H7 (cell line): ENCODE measurements around the gene TENM4. TPM values are rescaled to one million over a fixed set of nuclear protein-coding genes. Genes with fewer than 3 reads are reported as not detected.

Source experiments
- DNase-seq: peaks from one replicate; pipeline ENCODE4 v3.0.0; 2012
- H3K27me3 ChIP-seq: 2 replicates; pipeline ENCODE4 v1.6.0; 2011; ENCODE audit warnings: mild to moderate bottlenecking, low read length; ENCODE audit not compliant: control insufficient read depth, insufficient read depth
- H3K36me3 ChIP-seq: replicated peaks from 2 replicates; pipeline ENCODE4 v1.5.1; 2011; ENCODE audit warnings: low read length; ENCODE audit not compliant: control insufficient read depth, insufficient read depth
- H3K4me3 ChIP-seq: 2 replicates; pipeline ENCODE4 v1.5.1; 2011; ENCODE audit warnings: low read depth, mild to moderate bottlenecking, control low read depth, low read length, moderate library complexity; ENCODE audit not compliant: insufficient read depth
- total RNA-seq: library from RNA; depleted of rRNA; stranded (reverse); fragments of >200 nt; shearing (Covaris generic); gene quantifications from 2 replicates; pipeline ENCODE4 v1.2.3, GENCODE V29; 2014

Gene TENM4
- total RNA-seq, 1 experiment from 2014 or later: 29.6 TPM

GRCh38 chr11:79170321-79170720 lies 270.5 kb downstream of the TENM4 start:
- Histone ChIP-seq H3K36me3 (no peaks in the 10 kb centered on the region), H3K27me3 (no peaks in the 10 kb centered on the region), H3K4me3 (no peak overlapping the region)
- no peak for DNase-seq

- Histone ChIP-seq H3K4me3 (no peak overlapping the region), H3K36me3 (no peaks in the 10 kb centered on the region), H3K27me3 (no peaks in the 10 kb centered on the region)
- no peak for DNase-seq
These were observed 272.2 kb downstream of the TENM4 start for GRCh38 chr11:79168530-79169110.

GRCh38 chr11:79167510-79168188 lies 273.2 kb downstream of the TENM4 start:
- no peak for DNase-seq
- no peaks in the 10 kb centered on the region for H3K36me3 ChIP-seq
- H3K4me3 ChIP-seq: no peak overlapping the region
- H3K27me3 ChIP-seq: no peaks in the 10 kb centered on the region

GRCh38 chr11:79165908-79166307 lies 274.9 kb downstream of the TENM4 start:
- no peaks in the 10 kb centered on the region for H3K27me3 ChIP-seq
- DNase-seq: no peak
- H3K4me3 ChIP-seq: no peak overlapping the region
- H3K36me3 ChIP-seq: no peaks in the 10 kb centered on the region

- Histone ChIP-seq H3K4me3 (no peak overlapping the region), H3K27me3 (no peaks in the 10 kb centered on the region), H3K36me3 (no peaks in the 10 kb centered on the region)
- no peak for DNase-seq
These were observed 279.9 kb downstream of the TENM4 start for GRCh38 chr11:79160791-79161403.

GRCh38 chr11:79159657-79160450 lies 281.0 kb downstream of the TENM4 start:
- DNase-seq: no peak
- H3K36me3 ChIP-seq: no peaks in the 10 kb centered on the region
- no peaks in the 10 kb centered on the region for H3K27me3 ChIP-seq
- H3K4me3 ChIP-seq: no peak overlapping the region

- Histone ChIP-seq H3K27me3 (no peaks in the 10 kb centered on the region), H3K4me3 (no peak overlapping the region), H3K36me3 (no peaks in the 10 kb centered on the region)
- DNase-seq: no peak
These were observed 283.1 kb downstream of the TENM4 start for GRCh38 chr11:79157738-79158137.

- DNase-seq: no peak
- Histone ChIP-seq H3K36me3 (no peaks in the 10 kb centered on the region), H3K27me3 (no peaks in the 10 kb centered on the region), H3K4me3 (no peak overlapping the region)
These were observed 284.8 kb downstream of the TENM4 start for GRCh38 chr11:79156031-79156430.

GRCh38 chr11:79155237-79155636 lies 285.6 kb downstream of the TENM4 start:
- Histone ChIP-seq H3K36me3 (no peaks in the 10 kb centered on the region), H3K4me3 (no peak overlapping the region), H3K27me3 (no peaks in the 10 kb centered on the region)
- DNase-seq: no peak

GRCh38 chr11:79152511-79152910 lies 288.3 kb downstream of the TENM4 start:
- Histone ChIP-seq H3K36me3 (no peaks in the 10 kb centered on the region), H3K4me3 (no peak overlapping the region), H3K27me3 (no peaks in the 10 kb centered on the region)
- no peak for DNase-seq

GRCh38 chr11:79151396-79151795 lies 289.4 kb downstream of the TENM4 start:
- Histone ChIP-seq H3K36me3 (no peaks in the 10 kb centered on the region), H3K4me3 (no peak overlapping the region), H3K27me3 (no peaks in the 10 kb centered on the region)
- no peak for DNase-seq

- no peak for DNase-seq
- no peaks in the 10 kb centered on the region for H3K27me3 ChIP-seq
- H3K4me3 ChIP-seq: no peak overlapping the region
- H3K36me3 ChIP-seq: no peaks in the 10 kb centered on the region
These were observed 289.9 kb downstream of the TENM4 start for GRCh38 chr11:79150966-79151365.

- no peaks in the 10 kb centered on the region for H3K36me3 ChIP-seq
- DNase-seq: no peak
- H3K27me3 ChIP-seq: no peaks in the 10 kb centered on the region
- no peak overlapping the region for H3K4me3 ChIP-seq
These were observed 290.5 kb downstream of the TENM4 start for GRCh38 chr11:79150320-79150719.

GRCh38 chr11:79147731-79148130 lies 293.1 kb downstream of the TENM4 start:
- H3K27me3 ChIP-seq: no peaks in the 10 kb centered on the region
- DNase-seq: no peak
- H3K4me3 ChIP-seq: no peak overlapping the region
- no peaks in the 10 kb centered on the region for H3K36me3 ChIP-seq

GRCh38 chr11:79147011-79147410 lies 293.8 kb downstream of the TENM4 start:
- no peak for DNase-seq
- Histone ChIP-seq H3K4me3 (no peak overlapping the region), H3K27me3 (no peaks in the 10 kb centered on the region), H3K36me3 (no peaks in the 10 kb centered on the region)
